ENCODE results near the gene FAM120A. TPM values are rescaled to one million over a fixed set of nuclear protein-coding genes. Genes with fewer than 3 reads are reported as not detected.

The FAM120A gene
- total RNA-seq, 1 donor from 2014 or later, result 57.3 TPM

GRCh38 chr9:93417538-93417937, 33.9 kb upstream of the FAM120A start:
- peaks cover 5% of the 10 kb centered on the region for H3K36me3 Mint-ChIP-seq (ENCODE audit: low read depth)
- H3K27me3 Mint-ChIP-seq (ENCODE audit: low read depth), result peaks cover 3% of the 10 kb centered on the region
- H3K27ac Mint-ChIP-seq (ENCODE audit: unreplicated experiment), result no peak overlapping the region

GRCh38 chr9:93419023-93419422, 32.5 kb upstream of the FAM120A start:
- H3K36me3 Mint-ChIP-seq (ENCODE audit: low read depth), result peaks cover 5% of the 10 kb centered on the region
- no peak overlapping the region for H3K4me3 Mint-ChIP-seq
- peaks cover 8% of the 10 kb centered on the region for H3K9me3 Mint-ChIP-seq

More at GRCh38 chr9:93417538-93417937, 33.9 kb upstream of the FAM120A start:
- TF ChIP-seq CTCF (conservative IDR thresholded peaks at IDR 0.05), result no peak
- Mint-ChIP-seq H3K4me1 (peaks cover 5% of the 10 kb centered on the region), H3K9me3 (peaks cover 8% of the 10 kb centered on the region), H3K4me3 (no peak overlapping the region)
- no peak for DNase-seq (ENCODE audit: low read depth, low spot score)

GRCh38 chr9:93422977-93423616, 28.4 kb upstream of the FAM120A start:
- no peak overlapping the region for H3K4me3 Mint-ChIP-seq
- no peaks in the 10 kb centered on the region for H3K27me3 Mint-ChIP-seq (ENCODE audit: low read depth)

More at GRCh38 chr9:93419023-93419422, 32.5 kb upstream of the FAM120A start:
- H3K4me1 Mint-ChIP-seq, result peaks cover 5% of the 10 kb centered on the region
- no peak for TF ChIP-seq CTCF (conservative IDR thresholded peaks at IDR 0.05)
- no peak overlapping the region for H3K27ac Mint-ChIP-seq (ENCODE audit: unreplicated experiment)
- DNase-seq (ENCODE audit: low read depth, low spot score), result no peak
- no peaks in the 10 kb centered on the region for H3K27me3 Mint-ChIP-seq (ENCODE audit: low read depth)

GRCh38 chr9:93427655-93428379, 23.7 kb upstream of the FAM120A start:
- no peak for DNase-seq (ENCODE audit: low read depth, low spot score)
- TF ChIP-seq CTCF (conservative IDR thresholded peaks at IDR 0.05), result no peak
- no peak overlapping the region for H3K4me3 Mint-ChIP-seq
- no peak overlapping the region for H3K27ac Mint-ChIP-seq (ENCODE audit: unreplicated experiment)
- H3K27me3 Mint-ChIP-seq (ENCODE audit: low read depth), result no peaks in the 10 kb centered on the region
- H3K4me1 Mint-ChIP-seq, result no peaks in the 10 kb centered on the region
- peaks cover 6% of the 10 kb centered on the region for H3K36me3 Mint-ChIP-seq (ENCODE audit: low read depth)
- peaks cover 11% of the 10 kb centered on the region for H3K9me3 Mint-ChIP-seq

More at GRCh38 chr9:93422977-93423616, 28.4 kb upstream of the FAM120A start:
- Mint-ChIP-seq H3K4me1 (no peaks in the 10 kb centered on the region), H3K27ac (ENCODE audit: unreplicated experiment) (no peak overlapping the region), H3K36me3 (ENCODE audit: low read depth) (peaks cover 8% of the 10 kb centered on the region), H3K9me3 (peaks cover 17% of the 10 kb centered on the region)
- TF ChIP-seq CTCF (conservative IDR thresholded peaks at IDR 0.05), result no peak
- no peak for DNase-seq (ENCODE audit: low read depth, low spot score)

- H3K27ac Mint-ChIP-seq (ENCODE audit: unreplicated experiment), result no peak overlapping the region
Measured at GRCh38 chr9:93431539-93432105, 19.9 kb upstream of the FAM120A start.

More at GRCh38 chr9:93431539-93432105, 19.9 kb upstream of the FAM120A start:
- Mint-ChIP-seq H3K9me3 (no peaks in the 10 kb centered on the region), H3K4me3 (no peak overlapping the region), H3K27me3 (ENCODE audit: low read depth) (no peaks in the 10 kb centered on the region), H3K4me1 (peaks cover 5% of the 10 kb centered on the region), H3K36me3 (ENCODE audit: low read depth) (peaks cover 1% of the 10 kb centered on the region)
- no peak for DNase-seq (ENCODE audit: low read depth, low spot score)
- TF ChIP-seq CTCF (conservative IDR thresholded peaks at IDR 0.05), result no peak
